Neural cell (in vitro differentiated cells): ENCODE measurements around the gene RAF1.

Experiments used
- EZH2 ChIP-seq: fragments of 200-600, 300-800 bp; shearing (Covaris generic), sonication (generic); IDR thresholded peaks from 2 replicates; pipeline ENCODE4 v1.6.1; 2014; ENCODE audit warnings: antibody characterized with exemption, low read length, borderline replicate concordance, mild to moderate bottlenecking; ENCODE audit not compliant: insufficient read depth, poor library complexity, severe bottlenecking
- POLR2AphosphoS5 ChIP-seq: IDR thresholded peaks from 2 replicates; pipeline ENCODE4 v1.6.1; 2012
- SMC3 ChIP-seq: fragments of 450-650 bp; conservative IDR thresholded peaks from 2 replicates; pipeline ENCODE4 v1.6.1; 2014; ENCODE audit warnings: antibody characterized with exemption, mild to moderate bottlenecking, moderate library complexity; ENCODE audit not compliant: poor library complexity
- TF ChIP-seq, protein P1 (sequence below): fragments of 450-650 bp; IDR thresholded peaks from 2 replicates; pipeline ENCODE4 v1.5.1; 2014; ENCODE audit warnings: antibody characterized with exemption, mild to moderate bottlenecking, moderate library complexity; ENCODE audit not compliant: poor library complexity, severe bottlenecking
- TF ChIP-seq, protein P2 (sequence below): IDR thresholded peaks from 2 replicates; pipeline ENCODE4 v1.6.1; 2012; ENCODE audit warnings: borderline replicate concordance

DNA sequence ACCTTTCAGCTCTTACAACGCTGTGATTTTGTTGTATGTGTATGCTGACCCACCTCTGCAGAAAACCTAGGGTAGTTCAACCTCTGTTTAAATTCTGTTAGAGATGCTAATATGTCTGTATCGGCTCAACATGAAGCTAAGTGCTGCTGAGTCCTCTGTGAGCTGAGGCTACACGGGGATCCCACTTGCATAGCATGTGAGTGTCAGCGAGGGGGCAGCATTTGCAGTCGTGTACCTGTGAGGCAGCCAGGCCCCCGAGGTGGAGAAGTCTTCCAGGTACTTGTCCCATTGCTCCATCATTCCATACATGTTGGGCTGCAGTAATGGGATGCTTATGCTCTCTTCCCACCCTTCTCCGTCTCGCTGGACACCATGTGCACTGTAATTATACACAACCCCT is 122.3 kb downstream of the RAF1 start:
- TF ChIP-seq, protein P1, sequence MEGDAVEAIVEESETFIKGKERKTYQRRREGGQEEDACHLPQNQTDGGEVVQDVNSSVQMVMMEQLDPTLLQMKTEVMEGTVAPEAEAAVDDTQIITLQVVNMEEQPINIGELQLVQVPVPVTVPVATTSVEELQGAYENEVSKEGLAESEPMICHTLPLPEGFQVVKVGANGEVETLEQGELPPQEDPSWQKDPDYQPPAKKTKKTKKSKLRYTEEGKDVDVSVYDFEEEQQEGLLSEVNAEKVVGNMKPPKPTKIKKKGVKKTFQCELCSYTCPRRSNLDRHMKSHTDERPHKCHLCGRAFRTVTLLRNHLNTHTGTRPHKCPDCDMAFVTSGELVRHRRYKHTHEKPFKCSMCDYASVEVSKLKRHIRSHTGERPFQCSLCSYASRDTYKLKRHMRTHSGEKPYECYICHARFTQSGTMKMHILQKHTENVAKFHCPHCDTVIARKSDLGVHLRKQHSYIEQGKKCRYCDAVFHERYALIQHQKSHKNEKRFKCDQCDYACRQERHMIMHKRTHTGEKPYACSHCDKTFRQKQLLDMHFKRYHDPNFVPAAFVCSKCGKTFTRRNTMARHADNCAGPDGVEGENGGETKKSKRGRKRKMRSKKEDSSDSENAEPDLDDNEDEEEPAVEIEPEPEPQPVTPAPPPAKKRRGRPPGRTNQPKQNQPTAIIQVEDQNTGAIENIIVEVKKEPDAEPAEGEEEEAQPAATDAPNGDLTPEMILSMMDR: peak; percentile 10
- no peak for TF ChIP-seq SMC3
- TF ChIP-seq EZH2: no peak
- no peak for TF ChIP-seq POLR2AphosphoS5
- TF ChIP-seq, protein P2, sequence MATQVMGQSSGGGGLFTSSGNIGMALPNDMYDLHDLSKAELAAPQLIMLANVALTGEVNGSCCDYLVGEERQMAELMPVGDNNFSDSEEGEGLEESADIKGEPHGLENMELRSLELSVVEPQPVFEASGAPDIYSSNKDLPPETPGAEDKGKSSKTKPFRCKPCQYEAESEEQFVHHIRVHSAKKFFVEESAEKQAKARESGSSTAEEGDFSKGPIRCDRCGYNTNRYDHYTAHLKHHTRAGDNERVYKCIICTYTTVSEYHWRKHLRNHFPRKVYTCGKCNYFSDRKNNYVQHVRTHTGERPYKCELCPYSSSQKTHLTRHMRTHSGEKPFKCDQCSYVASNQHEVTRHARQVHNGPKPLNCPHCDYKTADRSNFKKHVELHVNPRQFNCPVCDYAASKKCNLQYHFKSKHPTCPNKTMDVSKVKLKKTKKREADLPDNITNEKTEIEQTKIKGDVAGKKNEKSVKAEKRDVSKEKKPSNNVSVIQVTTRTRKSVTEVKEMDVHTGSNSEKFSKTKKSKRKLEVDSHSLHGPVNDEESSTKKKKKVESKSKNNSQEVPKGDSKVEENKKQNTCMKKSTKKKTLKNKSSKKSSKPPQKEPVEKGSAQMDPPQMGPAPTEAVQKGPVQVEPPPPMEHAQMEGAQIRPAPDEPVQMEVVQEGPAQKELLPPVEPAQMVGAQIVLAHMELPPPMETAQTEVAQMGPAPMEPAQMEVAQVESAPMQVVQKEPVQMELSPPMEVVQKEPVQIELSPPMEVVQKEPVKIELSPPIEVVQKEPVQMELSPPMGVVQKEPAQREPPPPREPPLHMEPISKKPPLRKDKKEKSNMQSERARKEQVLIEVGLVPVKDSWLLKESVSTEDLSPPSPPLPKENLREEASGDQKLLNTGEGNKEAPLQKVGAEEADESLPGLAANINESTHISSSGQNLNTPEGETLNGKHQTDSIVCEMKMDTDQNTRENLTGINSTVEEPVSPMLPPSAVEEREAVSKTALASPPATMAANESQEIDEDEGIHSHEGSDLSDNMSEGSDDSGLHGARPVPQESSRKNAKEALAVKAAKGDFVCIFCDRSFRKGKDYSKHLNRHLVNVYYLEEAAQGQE: no peak
